T-cell (primary cell): ENCODE measurements around the gene AGBL5. TPM values are rescaled to one million over a fixed set of nuclear protein-coding genes. Genes with fewer than 3 reads are reported as not detected.
"Not testable (repeated sequence)": the region's sequence is repeated elsewhere in the genome, so short reads cannot be mapped to it uniquely, and the experiment has no call there.

Experiments
- ATAC-seq, 4 experiments: fragments of 200-7000 bp in 3 of 4; fragments of 150-1000 bp in 1 of 4; cut with Tn5 transposase; replicated peaks in 1 of 4; 1 replicate in 3 of 4; 2 replicates in 1 of 4; pipeline ENCODE4 v1.10.0; 2021; ENCODE audit warnings: moderate library complexity in 3 of 4, mild to moderate bottlenecking in 2 of 4, moderate number of reproducible peaks in 1 of 4
- CTCF ChIA-PET, 2 donors: fragments of 300-600 bp; sonication (Branson Sonifier 250); formaldehyde crosslinking; loops; one replicate each; lab custom pipeline; 2022; ENCODE audit warnings: antibody characterized with exemption in 2 of 2; lab: Charles Lee
- POLR2A ChIA-PET, 2 donors: fragments of 300-600 bp; sonication (Branson Sonifier 250); formaldehyde crosslinking; loops; one replicate each; lab custom pipeline; 2022; ENCODE audit warnings: antibody characterized with exemption in 2 of 2; lab: Charles Lee
- DNase-seq, 35 experiments: peaks; one replicate each; pipeline versions ENCODE4 v3.0.0 to v3.0.0-alpha.2; 2013 to 2023
- H3K27ac ChIP-seq: one replicate; pipeline ENCODE4 v1.5.1; 2013; ENCODE audit warnings: low read length
- H3K27me3 ChIP-seq, 2 experiments: replicated peaks in 1 of 2; 1 replicate in 1 of 2; 2 replicates in 1 of 2; pipeline versions ENCODE4 v1.6.1 to v1.7.0; 2013; ENCODE audit warnings: low read length in 1 of 2, mixed read lengths in 1 of 2; ENCODE audit not compliant: control insufficient read depth in 2 of 2, insufficient read depth in 2 of 2; ENCODE audit errors: extremely low read depth in 1 of 2
- H3K36me3 ChIP-seq, 2 donors: 1 replicate in 1 of 2; 2 replicates in 1 of 2; pipeline versions ENCODE4 v1.6.1 to v1.7.0; 2013; ENCODE audit warnings: low read length in 1 of 2; ENCODE audit not compliant: control insufficient read depth in 2 of 2, insufficient read depth in 1 of 2; ENCODE audit errors: extremely low read depth in 1 of 2
- H3K4me1 ChIP-seq, 2 experiments: 1 replicate in 1 of 2; 2 replicates in 1 of 2; pipeline versions ENCODE4 v1.6.1 to v1.7.0; 2013; ENCODE audit warnings: low read length in 2 of 2, mixed read lengths in 1 of 2; ENCODE audit not compliant: insufficient read depth in 2 of 2, control insufficient read depth in 1 of 2; ENCODE audit errors: extremely low read depth in 1 of 2
- H3K4me3 ChIP-seq, 2 donors: 1 replicate in 1 of 2; 2 replicates in 1 of 2; pipeline versions ENCODE4 v1.5.1 to v1.7.0; 2013; ENCODE audit warnings: mild to moderate bottlenecking in 2 of 2, low read length in 1 of 2, moderate library complexity in 1 of 2; ENCODE audit not compliant: control insufficient read depth in 1 of 2; ENCODE audit errors: extremely low read depth in 1 of 2
- H3K9me3 ChIP-seq: 2 replicates; pipeline ENCODE4 v1.7.0; 2013
- H3K27ac Mint-ChIP-seq, 2 donors: one replicate each; pipeline ENCODE4 v1.8.0; 2020 to 2021; ENCODE audit warnings: mild to moderate bottlenecking in 2 of 2, mixed read lengths in 2 of 2
- H3K27me3 Mint-ChIP-seq, 2 donors: one replicate each; pipeline ENCODE4 v1.8.0; 2021 to 2022; ENCODE audit warnings: mixed read lengths in 2 of 2
- H3K36me3 Mint-ChIP-seq: one replicate; pipeline ENCODE4 v1.8.0; 2021; ENCODE audit warnings: mixed read lengths
- H3K4me1 Mint-ChIP-seq, 3 donors: one replicate each; pipeline ENCODE4 v1.8.0; 2020 to 2022; ENCODE audit warnings: mixed read lengths in 3 of 3, mild to moderate bottlenecking in 1 of 3
- H3K4me3 Mint-ChIP-seq, 3 donors: one replicate each; pipeline ENCODE4 v1.8.0; 2020 to 2022; ENCODE audit warnings: mild to moderate bottlenecking in 3 of 3, mixed read lengths in 3 of 3, moderate library complexity in 3 of 3
- H3K9me3 Mint-ChIP-seq, 3 donors: one replicate each; pipeline ENCODE4 v1.8.0; 2020 to 2022; ENCODE audit warnings: mixed read lengths in 3 of 3
- WGBS: methylation state at CpG from one replicate; pipeline ENCODE4 v1.1.5; 2013; ENCODE audit warnings: missing lambda C conversion rate; ENCODE audit not compliant: insufficient coverage; 5-methylcytosine and 5-hydroxymethylcytosine counted together
- total RNA-seq, 35 experiments: library from RNA in 6 of 35; stranded (reverse) in 6 of 35; fragments of 120-200 nt in 1 of 35; gene quantifications; one replicate each; pipeline versions ENCODE4 v1.2.1 to v1.2.4 and lab custom pipeline; 2013 to 2026

The AGBL5 gene
- total RNA-seq, 5 donors from 2014 or later (not counting 1 experiment from before 2014, with no cell fraction given): 9.5 to 13.3 (median 11.2) TPM

- POLR2A ChIA-PET: interaction anchor here in 1 of 2 donors (0.7 kb wide), 1 partner anchor 1964 kb away, joined by 3 read pairs; no protein-coding TSS in a partner anchor
- H3K36me3 Mint-ChIP-seq, H3K27me3 ChIP-seq, H3K36me3 ChIP-seq, H3K9me3 Mint-ChIP-seq, H3K27me3 Mint-ChIP-seq, CTCF ChIA-PET, H3K9me3 ChIP-seq, ATAC-seq, DNase-seq, H3K4me3 ChIP-seq: not testable (repeated sequence)
- Mint-ChIP-seq H3K4me1 (peaks cover 47 to 60% (median 48%) of the 10 kb centered on the region in 3 donors), H3K4me3 (peak overlapping the region in 1 of 3 donors; percentile 55), H3K27ac (peak overlapping the region; percentile 84 to 89)
- Histone ChIP-seq H3K4me1 (peaks cover 16 to 44% of the 10 kb centered on the region in 2 experiments), H3K27ac (peak overlapping the region; percentile 26)
- WGBS: 14% methylated on average over 2 of the region's 6 CpGs
Measured at GRCh38 chr2:27075566-27075871, 24.1 kb downstream of the AGBL5 start.

DNA sequence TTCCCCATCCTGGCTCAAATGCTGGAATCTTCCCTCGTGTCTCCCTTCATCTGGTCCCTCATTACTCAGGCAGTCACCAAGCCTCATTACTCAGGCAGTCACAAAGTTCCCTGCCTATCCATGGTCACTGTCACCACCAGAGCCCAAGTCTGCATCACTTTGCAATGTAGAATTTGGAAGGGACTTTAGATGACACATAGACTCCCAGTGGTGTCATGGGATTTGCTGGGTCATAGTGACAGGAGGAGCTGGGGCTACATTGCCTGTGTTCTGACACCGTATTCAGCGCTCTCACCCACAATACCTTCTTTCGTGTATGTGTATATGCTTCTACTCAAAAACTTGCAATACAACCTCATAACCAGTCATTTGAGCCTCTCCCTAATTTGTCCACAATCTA is 24.9 kb downstream of the AGBL5 start:
- ChIA-PET CTCF (interaction anchor here in 1 of 2 donors (1.2 kb wide), 1 partner anchor 26 kb away, joined by 3 read pairs; no protein-coding TSS in a partner anchor), POLR2A (no interaction called here)
- 95% methylated on average over 4 of the region's 4 CpGs for WGBS
- no peaks in the 10 kb centered on the region for H3K36me3 Mint-ChIP-seq
- H3K4me1 ChIP-seq: peaks cover 14 to 44% of the 10 kb centered on the region in 2 experiments
- no peaks in the 10 kb centered on the region for H3K9me3 Mint-ChIP-seq
- H3K27me3 ChIP-seq: no peaks in the 10 kb centered on the region
- H3K4me3 Mint-ChIP-seq: peak overlapping the region in 1 of 3 donors; percentile 44
- H3K27ac ChIP-seq: no peak overlapping the region
- peaks cover 47 to 60% (median 50%) of the 10 kb centered on the region in 3 donors for H3K4me1 Mint-ChIP-seq
- H3K4me3 ChIP-seq: no peak overlapping the region
- H3K9me3 ChIP-seq: no peaks in the 10 kb centered on the region
- DNase-seq (no peak), ATAC-seq (no peak)
- peak overlapping the region in 1 of 2 donors; percentile 57 for H3K27ac Mint-ChIP-seq
- no peaks in the 10 kb centered on the region for H3K27me3 Mint-ChIP-seq
- H3K36me3 ChIP-seq: no peaks in the 10 kb centered on the region

DNA sequence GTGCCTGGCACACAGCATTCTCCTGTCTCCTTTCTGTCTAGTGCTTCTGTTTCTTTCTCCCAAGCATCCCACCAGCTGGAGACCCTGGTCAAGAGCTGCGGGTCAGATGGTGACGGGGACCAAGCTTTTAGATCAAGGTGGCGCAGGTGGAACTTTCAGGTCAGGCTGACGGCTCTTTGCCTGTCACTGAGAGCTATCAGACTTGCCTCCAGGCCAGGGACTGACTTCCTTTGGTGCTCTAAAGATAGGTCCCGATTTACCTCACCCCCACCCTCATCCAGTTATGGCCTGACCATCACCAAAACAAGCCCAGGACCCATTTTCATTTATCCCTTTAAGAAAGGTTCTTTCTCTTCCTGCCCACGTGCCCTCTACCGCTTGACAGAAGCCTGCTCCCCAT is 25.8 kb downstream of the AGBL5 start:
- Mint-ChIP-seq H3K9me3 (no peaks in the 10 kb centered on the region), H3K4me3 (no peak overlapping the region), H3K27me3 (no peaks in the 10 kb centered on the region), H3K27ac (peak overlapping the region in 1 of 2 donors; percentile 71), H3K4me1 (peaks cover 49 to 62% (median 53%) of the 10 kb centered on the region in 3 donors), H3K36me3 (no peaks in the 10 kb centered on the region)
- 84% methylated on average over 7 of the region's 7 CpGs for WGBS
- no peak overlapping the region for H3K27ac ChIP-seq
- POLR2A ChIA-PET: no interaction called here
- H3K9me3 ChIP-seq: no peaks in the 10 kb centered on the region
- no peak overlapping the region for H3K4me3 ChIP-seq
- no peaks in the 10 kb centered on the region for H3K36me3 ChIP-seq
- CTCF ChIA-PET: interaction anchor here in 1 of 2 donors (1.2 kb wide), 1 partner anchor 27 kb away, joined by 3 read pairs; no protein-coding TSS in a partner anchor
- peaks cover 21 to 49% of the 10 kb centered on the region in 2 experiments for H3K4me1 ChIP-seq
- H3K27me3 ChIP-seq: no peaks in the 10 kb centered on the region
- ATAC-seq: no peak
- DNase-seq: no peak

- Mint-ChIP-seq H3K9me3 (no peaks in the 10 kb centered on the region), H3K27me3 (no peaks in the 10 kb centered on the region), H3K27ac (peak within 1 kb of the TSS in 1 of 2 donors; percentile 36), H3K4me3 (no peak within 1 kb of the TSS), H3K4me1 (peaks cover 39 to 51% (median 46%) of the 10 kb centered on the region in 3 donors), H3K36me3 (no peaks in the 10 kb centered on the region)
- CTCF ChIA-PET: no interaction called here
- peaks cover 21 to 51% of the 10 kb centered on the region in 2 experiments for H3K4me1 ChIP-seq
- DNase-seq (no peak), ATAC-seq (no peak)
- no peaks in the 10 kb centered on the region for H3K9me3 ChIP-seq
- POLR2A ChIA-PET: no interaction called here
- H3K36me3 ChIP-seq: no peaks in the 10 kb centered on the region
- 82% methylated on average over 25 of the region's 41 CpGs for WGBS
- no peaks in the 10 kb centered on the region for H3K27me3 ChIP-seq
- no peak within 1 kb of the TSS for H3K27ac ChIP-seq
- H3K4me3 ChIP-seq: no peak within 1 kb of the TSS
Measured at GRCh38 chr2:27078267-27079194, 27.1 kb downstream of the AGBL5 start, which contains the start of gene EMILIN1. Gene EMILIN1, plus strand, starts transcription at chr2:27078615. Its CDS starts 451 bp downstream, at chr2:27079066.

- H3K4me3 Mint-ChIP-seq: peak overlapping the region in 1 of 3 donors; percentile 73
- no peak overlapping the region for H3K27ac ChIP-seq
- H3K36me3 ChIP-seq: no peaks in the 10 kb centered on the region
- no peaks in the 10 kb centered on the region for H3K9me3 Mint-ChIP-seq
- no peaks in the 10 kb centered on the region for H3K9me3 ChIP-seq
- H3K36me3 Mint-ChIP-seq: no peaks in the 10 kb centered on the region
- H3K4me1 ChIP-seq: peaks cover 17 to 50% of the 10 kb centered on the region in 2 experiments
- WGBS: 83% methylated on average over 6 of the region's 14 CpGs
- no peak overlapping the region for H3K4me3 ChIP-seq
- peaks cover 33 to 46% (median 40%) of the 10 kb centered on the region in 3 donors for H3K4me1 Mint-ChIP-seq
- ChIA-PET POLR2A (no interaction called here), CTCF (interaction anchor here in 1 of 2 donors (0.6 kb wide), 1 partner anchor 10 kb away, joined by 5 read pairs; no protein-coding TSS in a partner anchor)
- H3K27me3 ChIP-seq: no peaks in the 10 kb centered on the region
- ATAC-seq (no peak), DNase-seq (no peak)
- no peaks in the 10 kb centered on the region for H3K27me3 Mint-ChIP-seq
- peak overlapping the region in 1 of 2 donors; percentile 74 for H3K27ac Mint-ChIP-seq
Measured at GRCh38 chr2:27079233-27080139, 28.0 kb downstream of the AGBL5 start.

DNA sequence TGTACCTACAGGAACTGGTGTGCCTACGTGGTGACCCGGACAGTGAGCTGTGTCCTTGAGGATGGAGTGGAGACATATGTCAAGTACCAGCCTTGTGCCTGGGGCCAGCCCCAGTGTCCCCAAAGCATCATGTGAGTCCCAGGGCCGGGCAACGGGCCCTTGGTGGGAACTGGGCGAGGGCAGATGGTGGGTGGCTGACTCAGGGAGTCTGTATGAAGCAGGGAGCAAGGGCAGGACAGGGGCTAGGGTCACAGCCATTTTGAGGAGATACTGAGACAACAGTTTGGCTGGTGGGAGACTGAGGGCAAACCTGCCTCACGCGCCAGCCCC is 28.6 kb downstream of the AGBL5 start:
- peak overlapping the region in 1 of 3 donors; percentile 73 for H3K4me3 Mint-ChIP-seq
- CTCF ChIA-PET: interaction anchor here (0.6 to 0.7 kb wide), 2 partner anchors 9 to 26 kb away, joined by 5 to 6 read pairs; no protein-coding TSS in a partner anchor

More for the DNA sequence above, 28.6 kb downstream of the AGBL5 start:
- ATAC-seq (no peak), DNase-seq (no peak)
- H3K27me3 ChIP-seq: no peaks in the 10 kb centered on the region
- H3K9me3 Mint-ChIP-seq: no peaks in the 10 kb centered on the region
- peaks cover 12 to 48% of the 10 kb centered on the region in 2 experiments for H3K4me1 ChIP-seq
- H3K4me3 ChIP-seq: no peak overlapping the region
- no peak overlapping the region for H3K27ac ChIP-seq
- H3K4me1 Mint-ChIP-seq: peaks cover 30 to 43% (median 35%) of the 10 kb centered on the region in 3 donors
- POLR2A ChIA-PET: no interaction called here
- 92% methylated on average over 7 of the region's 7 CpGs for WGBS
- no peaks in the 10 kb centered on the region for H3K36me3 ChIP-seq
- no peaks in the 10 kb centered on the region for H3K27me3 Mint-ChIP-seq
- H3K36me3 Mint-ChIP-seq: no peaks in the 10 kb centered on the region
- no peaks in the 10 kb centered on the region for H3K9me3 ChIP-seq
- peak overlapping the region; percentile 46 to 74 for H3K27ac Mint-ChIP-seq
